Uterus (tissue), 4 donors: ENCODE results near the gene MYL10. TPM values are rescaled to one million over a fixed set of nuclear protein-coding genes. Genes with fewer than 3 reads are reported as not detected.
"Not testable (repeated sequence)": the region's sequence is repeated elsewhere in the genome, so short reads cannot be mapped to it uniquely, and the experiment has no call there.

Source experiments
- DNase-seq, 2 donors: peaks; one replicate each; pipeline ENCODE4 v3.0.0-alpha.2; 2019 to 2020
- H3K27ac ChIP-seq, 2 donors: fragments of 200-600 bp; sonication (generic); 1 replicate in 1 of 2; 2 replicates in 1 of 2; pipeline ENCODE4 v1.5.1; 2016 to 2018
- H3K27me3 ChIP-seq, 2 donors: fragments of 200-600 bp; sonication (generic); one replicate each; pipeline ENCODE4 v1.5.1; 2018 to 2019; ENCODE audit warnings: control low read depth in 1 of 2
- H3K36me3 ChIP-seq, 2 donors: fragments of 200-600 bp; sonication (generic); one replicate each; pipeline ENCODE4 v1.5.1; 2019; ENCODE audit warnings: control low read depth in 1 of 2
- H3K4me1 ChIP-seq, 2 donors: fragments of 200-600 bp; sonication (generic); one replicate each; pipeline ENCODE4 v1.5.1; 2018 to 2019; ENCODE audit warnings: control low read depth in 1 of 2
- H3K4me3 ChIP-seq, 2 donors: fragments of 200-600 bp; sonication (generic); 1 replicate in 1 of 2; 2 replicates in 1 of 2; pipeline ENCODE4 v1.5.1; 2018 to 2019; ENCODE audit warnings: mild to moderate bottlenecking in 1 of 2
- H3K9me3 ChIP-seq, 2 donors: fragments of 200-600 bp; sonication (generic); one replicate each; pipeline ENCODE4 v1.5.1; 2019; ENCODE audit warnings: control low read depth in 1 of 2
- POLR2A ChIP-seq, 2 donors: fragments of 450-650 bp; IDR thresholded peaks; one replicate each; pipeline ENCODE4 v1.6.1; 2016; ENCODE audit warnings: antibody characterized with exemption in 2 of 2, mild to moderate bottlenecking in 1 of 2, moderate library complexity in 1 of 2
- intact Hi-C: fragments of 100-400 bp; cut with DNase I; formaldehyde crosslinking; loops from one replicate; pipeline ENCODE4 v1.15.1; 2023; ENCODE audit warnings: low total_unique reads
- total RNA-seq, 4 donors: library from RNA; depleted of rRNA in 3 of 4; stranded (reverse); fragments of >200 nt in 3 of 4; gene quantifications; one replicate each; pipeline versions ENCODE4 v1.1.0 to v1.2.4, GENCODE V29; 2014 to 2023
- TF ChIP-seq, protein P1 (sequence below), 4 experiments: fragments of 200-600 bp in 2 of 4; fragments of 450-650 bp in 2 of 4; sonication (generic) in 2 of 4; IDR thresholded peaks; one replicate each; pipeline ENCODE4 v1.5.1; 2016 to 2019; ENCODE audit warnings: antibody characterized with exemption in 4 of 4, mild to moderate bottlenecking in 2 of 4, moderate library complexity in 1 of 4
- donor health status: DM: yes; HTN: yes; CAD: no.

The MYL10 gene
- total RNA-seq, 4 donors from 2014 or later, result not detected

DNA sequence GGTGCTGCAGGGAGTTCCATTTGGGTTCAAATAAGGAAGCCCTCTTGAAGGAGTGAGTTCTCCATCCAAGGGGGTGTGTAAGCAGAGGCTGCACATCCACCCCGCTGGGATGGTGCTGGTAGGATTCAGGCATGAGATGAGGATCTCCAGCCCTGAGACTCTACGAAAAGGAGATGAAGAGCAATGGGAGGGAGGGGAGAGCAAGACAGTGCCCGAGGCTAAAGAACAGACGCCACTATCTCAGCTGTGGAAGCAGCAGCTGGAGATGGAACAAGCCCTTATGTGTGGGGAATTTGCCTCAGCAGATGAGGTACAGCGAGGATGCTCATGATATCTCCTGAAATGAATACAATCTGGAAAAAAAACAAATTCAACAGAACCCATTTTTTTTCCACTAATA, 28.1 kb upstream of the MYL10 start:
- Histone ChIP-seq H3K4me1 (no peaks in the 10 kb centered on the region), H3K9me3 (no peaks in the 10 kb centered on the region), H3K27me3 (no peaks in the 10 kb centered on the region), H3K36me3 (no peaks in the 10 kb centered on the region), H3K4me3 (no peak overlapping the region), H3K27ac (no peak overlapping the region)
- intact Hi-C loops, result no loop called here
- no peak for DNase-seq
- TF ChIP-seq POLR2A (IDR thresholded peaks at IDR 0.05), result no peak
- TF ChIP-seq, protein P1, sequence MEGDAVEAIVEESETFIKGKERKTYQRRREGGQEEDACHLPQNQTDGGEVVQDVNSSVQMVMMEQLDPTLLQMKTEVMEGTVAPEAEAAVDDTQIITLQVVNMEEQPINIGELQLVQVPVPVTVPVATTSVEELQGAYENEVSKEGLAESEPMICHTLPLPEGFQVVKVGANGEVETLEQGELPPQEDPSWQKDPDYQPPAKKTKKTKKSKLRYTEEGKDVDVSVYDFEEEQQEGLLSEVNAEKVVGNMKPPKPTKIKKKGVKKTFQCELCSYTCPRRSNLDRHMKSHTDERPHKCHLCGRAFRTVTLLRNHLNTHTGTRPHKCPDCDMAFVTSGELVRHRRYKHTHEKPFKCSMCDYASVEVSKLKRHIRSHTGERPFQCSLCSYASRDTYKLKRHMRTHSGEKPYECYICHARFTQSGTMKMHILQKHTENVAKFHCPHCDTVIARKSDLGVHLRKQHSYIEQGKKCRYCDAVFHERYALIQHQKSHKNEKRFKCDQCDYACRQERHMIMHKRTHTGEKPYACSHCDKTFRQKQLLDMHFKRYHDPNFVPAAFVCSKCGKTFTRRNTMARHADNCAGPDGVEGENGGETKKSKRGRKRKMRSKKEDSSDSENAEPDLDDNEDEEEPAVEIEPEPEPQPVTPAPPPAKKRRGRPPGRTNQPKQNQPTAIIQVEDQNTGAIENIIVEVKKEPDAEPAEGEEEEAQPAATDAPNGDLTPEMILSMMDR (IDR thresholded peaks at IDR 0.05), result no peak

GRCh38 chr7:101651112-101651511, 22.0 kb upstream of the MYL10 start:
- intact Hi-C loops, result no loop called here
- Histone ChIP-seq H3K27ac (no peak overlapping the region), H3K4me1 (no peaks in the 10 kb centered on the region), H3K27me3 (no peaks in the 10 kb centered on the region), H3K36me3 (no peaks in the 10 kb centered on the region), H3K9me3 (no peaks in the 10 kb centered on the region), H3K4me3 (no peak overlapping the region)
- DNase-seq, result no peak
- TF ChIP-seq, protein P1 (IDR thresholded peaks at IDR 0.05), result no peak
- no peak for TF ChIP-seq POLR2A (IDR thresholded peaks at IDR 0.05)

- Histone ChIP-seq H3K27me3 (no peaks in the 10 kb centered on the region), H3K4me1 (no peaks in the 10 kb centered on the region), H3K27ac (no peak overlapping the region), H3K4me3 (no peak overlapping the region), H3K36me3 (no peaks in the 10 kb centered on the region), H3K9me3 (no peaks in the 10 kb centered on the region)
- DNase-seq, result no peak
- no peak for TF ChIP-seq POLR2A (IDR thresholded peaks at IDR 0.05)
- intact Hi-C loops, result no loop called here
These were observed 21.5 kb upstream of the MYL10 start for GRCh38 chr7:101650579-101651081.

- DNase-seq, result not testable (repeated sequence)
These were observed 18.8 kb upstream of the MYL10 start for GRCh38 chr7:101647876-101648275.

GRCh38 chr7:101645951-101646350, 16.9 kb upstream of the MYL10 start:
- Histone ChIP-seq H3K27me3 (no peaks in the 10 kb centered on the region), H3K4me1 (no peaks in the 10 kb centered on the region), H3K4me3 (no peak overlapping the region), H3K27ac (no peak overlapping the region), H3K36me3 (no peaks in the 10 kb centered on the region), H3K9me3 (no peaks in the 10 kb centered on the region)
- TF ChIP-seq, protein P1 (IDR thresholded peaks at IDR 0.05), result no peak
- no peak for TF ChIP-seq POLR2A (IDR thresholded peaks at IDR 0.05)
- intact Hi-C loops, result no loop called here
- no peak for DNase-seq

More at GRCh38 chr7:101647876-101648275, 18.8 kb upstream of the MYL10 start:
- H3K4me1 ChIP-seq, H3K4me3 ChIP-seq, H3K36me3 ChIP-seq, intact Hi-C loops, H3K27me3 ChIP-seq, H3K9me3 ChIP-seq, H3K27ac ChIP-seq: not testable (repeated sequence)

DNA sequence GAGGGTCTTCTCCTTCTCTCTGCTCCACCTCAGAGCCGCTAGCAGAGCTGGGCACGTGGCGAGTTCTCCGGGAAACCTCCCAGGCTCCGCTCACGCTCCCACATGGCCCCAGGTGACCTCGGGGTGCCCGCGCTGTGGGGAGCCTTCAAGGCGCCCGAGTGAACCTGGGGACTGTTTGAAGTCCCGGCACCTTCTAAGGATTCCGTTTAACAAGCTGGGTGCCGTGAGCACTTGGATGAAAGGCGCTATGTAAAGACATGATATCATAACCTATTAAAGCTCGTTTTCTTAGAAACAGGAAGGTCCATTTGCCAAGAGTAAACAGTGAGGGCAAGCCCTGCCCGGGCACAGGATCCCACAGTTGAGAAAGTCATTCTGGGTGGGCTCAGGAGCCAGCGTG, 15.8 kb upstream of the MYL10 start:
- no peak overlapping the region for H3K27ac ChIP-seq
- H3K9me3 ChIP-seq, result no peaks in the 10 kb centered on the region
- no peaks in the 10 kb centered on the region for H3K27me3 ChIP-seq
- H3K36me3 ChIP-seq, result no peaks in the 10 kb centered on the region
- no peak overlapping the region for H3K4me3 ChIP-seq
- intact Hi-C loops, result no loop called here
- H3K4me1 ChIP-seq, result no peaks in the 10 kb centered on the region
- no peak for TF ChIP-seq POLR2A (IDR thresholded peaks at IDR 0.05)
- TF ChIP-seq, protein P1 (IDR thresholded peaks at IDR 0.05), result no peak
- no peak for DNase-seq

- H3K4me1 ChIP-seq, intact Hi-C loops: not testable (repeated sequence)
These were observed 10.0 kb upstream of the MYL10 start for GRCh38 chr7:101639127-101639526.

More at GRCh38 chr7:101639127-101639526, 10.0 kb upstream of the MYL10 start:
- H3K4me3 ChIP-seq, H3K27ac ChIP-seq, H3K9me3 ChIP-seq, DNase-seq, H3K36me3 ChIP-seq, H3K27me3 ChIP-seq: not testable (repeated sequence)
